Mononuclear cell (primary cell): ENCODE measurements around the gene NSL1. TPM values are rescaled to one million over a fixed set of nuclear protein-coding genes. Genes with fewer than 3 reads are reported as not detected.
"Not testable (repeated sequence)": the region's sequence is repeated elsewhere in the genome, so short reads cannot be mapped to it uniquely, and the experiment has no call there.

ENCODE experiments used
- H3K27me3 ChIP-seq: 2 replicates; pipeline ENCODE4 v1.6.0; 2011; ENCODE audit warnings: low read length, control low read depth; ENCODE audit not compliant: insufficient read depth
- H3K4me1 ChIP-seq: 2 replicates; pipeline ENCODE4 v1.5.1; 2011; ENCODE audit warnings: mild to moderate bottlenecking, low read length, control low read depth; ENCODE audit not compliant: insufficient read depth
- H3K4me3 ChIP-seq: 2 replicates; pipeline ENCODE4 v1.5.1; 2011; ENCODE audit warnings: mild to moderate bottlenecking, low read length, moderate library complexity
- H3K9me3 ChIP-seq: 2 replicates; pipeline ENCODE4 v1.5.1; 2011; ENCODE audit warnings: low read depth, mild to moderate bottlenecking, control low read depth, low read length
- total RNA-seq: library from RNA; depleted of rRNA; stranded (reverse); fragments of >200 nt; gene quantifications from one replicate; pipeline ENCODE4 v1.2.3, GENCODE V29; 2012

NSL1 gene
- total RNA-seq, 1 donor = 25.7 TPM

DNA sequence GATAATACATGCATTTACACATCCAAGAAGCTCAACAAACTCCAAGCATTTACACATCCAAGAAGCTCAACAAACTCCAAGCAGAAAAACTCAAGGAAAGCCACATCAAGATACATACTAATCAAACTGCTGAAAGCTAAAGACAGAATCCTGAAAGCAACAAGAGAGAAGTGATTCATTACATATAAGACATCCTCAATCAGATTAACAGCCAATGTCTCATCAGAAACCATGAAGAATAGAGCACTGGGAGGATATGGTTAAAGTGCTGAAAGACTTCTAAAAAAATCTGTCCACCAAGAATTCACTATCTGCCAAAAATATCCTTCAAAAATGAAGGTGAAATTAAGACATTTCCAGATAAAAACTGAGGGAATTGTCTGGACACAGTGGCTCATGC, 46.3 kb downstream of the NSL1 start:
- peaks cover 8% of the 10 kb centered on the region for H3K4me1 ChIP-seq
- no peak overlapping the region for H3K4me3 ChIP-seq

DNA sequence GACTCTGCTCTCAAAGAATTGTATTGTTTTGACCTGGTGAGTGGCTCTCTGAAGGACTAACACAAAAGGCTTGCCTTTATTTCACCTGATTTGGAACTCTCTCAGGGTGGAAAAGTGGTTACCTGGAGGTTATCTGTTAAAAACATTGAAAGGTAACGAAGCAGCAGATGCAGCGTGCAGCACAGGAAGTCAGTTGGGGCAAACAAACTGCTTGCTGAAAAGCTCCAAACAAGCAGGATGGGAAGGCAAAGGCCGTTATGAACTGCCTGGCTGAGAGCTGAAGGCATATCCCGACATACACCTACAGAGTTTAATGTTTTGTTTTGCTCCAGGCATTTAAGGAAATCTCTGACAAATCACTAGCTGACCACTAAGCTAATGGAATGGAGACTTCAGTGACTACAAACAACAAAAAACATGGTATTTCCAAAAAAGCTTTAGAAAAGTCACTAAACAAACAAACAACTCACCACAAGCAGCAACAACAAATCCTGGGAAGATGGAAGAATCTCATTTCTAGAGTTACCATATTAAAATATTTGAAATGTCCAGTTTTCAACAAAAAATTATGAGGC, 47.6 kb downstream of the NSL1 start:
- Histone ChIP-seq H3K27me3 (no peaks in the 10 kb centered on the region), H3K9me3 (no peaks in the 10 kb centered on the region), H3K4me3 (no peak overlapping the region), H3K4me1 (no peaks in the 10 kb centered on the region)

More for the DNA sequence above, 46.3 kb downstream of the NSL1 start:
- H3K9me3 ChIP-seq = no peaks in the 10 kb centered on the region
- H3K27me3 ChIP-seq = no peaks in the 10 kb centered on the region

DNA sequence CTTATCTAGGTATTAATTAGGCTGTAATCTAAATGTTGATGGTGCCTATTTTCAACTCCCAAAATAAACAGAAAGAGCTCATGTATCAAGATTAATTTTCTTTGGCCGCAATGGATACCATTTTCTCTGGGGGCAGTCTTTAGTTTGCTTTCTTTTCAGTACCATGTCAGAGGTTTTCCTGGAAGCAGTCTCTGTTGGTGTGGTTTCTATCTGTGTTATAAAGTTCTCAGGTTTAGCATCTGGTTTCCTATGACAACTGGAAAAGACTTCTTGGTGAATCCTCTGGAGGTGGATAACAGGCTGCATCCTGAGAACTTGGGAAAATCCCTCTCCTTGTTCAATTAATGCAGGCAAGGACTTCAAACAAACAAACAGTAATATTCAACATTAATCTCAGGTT, 53.2 kb downstream of the NSL1 start:
- H3K9me3 ChIP-seq = no peaks in the 10 kb centered on the region
- no peaks in the 10 kb centered on the region for H3K4me1 ChIP-seq
- no peaks in the 10 kb centered on the region for H3K27me3 ChIP-seq
- no peak overlapping the region for H3K4me3 ChIP-seq

GRCh38 chr1:212737559-212737958, 54.0 kb downstream of the NSL1 start:
- Histone ChIP-seq H3K4me1 (no peaks in the 10 kb centered on the region), H3K27me3 (no peaks in the 10 kb centered on the region)

DNA sequence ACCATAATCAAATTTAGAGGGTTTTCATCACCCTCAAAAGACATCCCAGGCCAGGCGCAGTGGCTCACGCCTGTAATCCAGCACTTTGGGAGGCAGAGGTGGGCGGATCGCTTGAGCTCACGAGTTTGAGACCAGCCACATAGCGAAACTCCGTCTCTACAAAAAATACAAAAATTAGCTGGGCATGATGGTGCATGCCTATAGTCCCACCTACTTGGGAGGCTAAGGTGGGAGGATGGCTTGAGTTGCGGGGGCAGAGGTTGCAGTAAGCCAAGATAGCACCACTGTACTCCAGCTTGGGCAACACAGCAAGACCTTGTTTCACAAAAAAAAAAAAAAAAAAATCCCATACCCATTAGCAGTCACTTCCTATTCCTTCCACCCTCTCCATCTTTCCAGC, 58.5 kb downstream of the NSL1 start:
- Histone ChIP-seq H3K9me3 (no peaks in the 10 kb centered on the region), H3K4me1 (no peaks in the 10 kb centered on the region), H3K27me3 (no peaks in the 10 kb centered on the region), H3K4me3 (no peak overlapping the region)

More at GRCh38 chr1:212737559-212737958, 54.0 kb downstream of the NSL1 start:
- Histone ChIP-seq H3K4me3 (no peak overlapping the region), H3K9me3 (no peaks in the 10 kb centered on the region)

DNA sequence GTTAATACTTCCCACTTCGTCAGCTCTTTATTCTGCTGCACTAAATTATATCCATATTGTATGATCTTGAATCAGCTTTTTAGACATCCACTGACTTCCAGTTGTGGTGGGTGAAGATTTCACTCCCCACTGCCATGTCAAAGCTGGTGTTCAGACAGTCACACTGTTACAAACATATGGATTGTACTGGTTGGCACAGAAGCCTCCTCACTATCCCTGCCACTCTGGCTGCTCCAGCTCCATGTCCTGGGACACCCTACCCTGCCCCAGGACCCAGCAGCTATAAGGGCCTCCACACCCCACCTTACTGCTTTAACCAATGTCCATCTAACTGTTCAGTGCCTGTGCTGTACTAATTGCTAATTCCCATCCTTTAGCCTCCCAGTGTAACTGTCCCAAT, 59.9 kb downstream of the NSL1 start:
- H3K4me3 ChIP-seq = no peak overlapping the region
- H3K4me1 ChIP-seq = no peaks in the 10 kb centered on the region
- H3K9me3 ChIP-seq = no peaks in the 10 kb centered on the region
- H3K27me3 ChIP-seq = no peaks in the 10 kb centered on the region

GRCh38 chr1:212728606-212729005, 63.0 kb downstream of the NSL1 start:
- H3K27me3 ChIP-seq = no peaks in the 10 kb centered on the region
- H3K4me1 ChIP-seq = no peaks in the 10 kb centered on the region
- no peak overlapping the region for H3K4me3 ChIP-seq
- H3K9me3 ChIP-seq = no peaks in the 10 kb centered on the region

- H3K4me3 ChIP-seq = no peak overlapping the region
- no peaks in the 10 kb centered on the region for H3K9me3 ChIP-seq
- H3K4me1 ChIP-seq = no peaks in the 10 kb centered on the region
- H3K27me3 ChIP-seq = no peaks in the 10 kb centered on the region
These were observed 64.0 kb downstream of the NSL1 start for GRCh38 chr1:212727386-212728181.

DNA sequence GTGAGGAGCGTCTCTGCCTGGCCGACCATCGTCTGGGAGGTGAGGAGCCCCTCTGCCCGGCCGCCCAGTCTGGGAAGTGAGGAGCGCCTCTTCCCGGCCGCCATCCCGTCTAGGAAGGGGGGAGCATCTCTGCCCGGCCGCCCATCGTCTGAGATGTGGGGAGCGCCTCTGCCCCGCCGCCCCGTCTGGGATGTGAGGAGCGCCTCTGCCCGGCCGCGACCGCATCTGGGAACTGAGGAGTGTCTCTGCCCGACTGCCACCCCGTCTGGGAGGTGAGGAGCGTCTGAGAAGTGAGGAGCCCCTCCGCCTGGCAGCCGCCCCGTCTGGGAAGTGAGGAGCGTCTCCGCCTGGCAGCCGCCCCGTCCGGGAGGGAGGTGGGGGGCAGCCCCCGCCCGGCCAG, 66.9 kb downstream of the NSL1 start:
- not testable (repeated sequence) for H3K9me3 ChIP-seq, H3K4me3 ChIP-seq, H3K27me3 ChIP-seq
- H3K4me1 ChIP-seq = peaks cover 10% of the 10 kb centered on the region

DNA sequence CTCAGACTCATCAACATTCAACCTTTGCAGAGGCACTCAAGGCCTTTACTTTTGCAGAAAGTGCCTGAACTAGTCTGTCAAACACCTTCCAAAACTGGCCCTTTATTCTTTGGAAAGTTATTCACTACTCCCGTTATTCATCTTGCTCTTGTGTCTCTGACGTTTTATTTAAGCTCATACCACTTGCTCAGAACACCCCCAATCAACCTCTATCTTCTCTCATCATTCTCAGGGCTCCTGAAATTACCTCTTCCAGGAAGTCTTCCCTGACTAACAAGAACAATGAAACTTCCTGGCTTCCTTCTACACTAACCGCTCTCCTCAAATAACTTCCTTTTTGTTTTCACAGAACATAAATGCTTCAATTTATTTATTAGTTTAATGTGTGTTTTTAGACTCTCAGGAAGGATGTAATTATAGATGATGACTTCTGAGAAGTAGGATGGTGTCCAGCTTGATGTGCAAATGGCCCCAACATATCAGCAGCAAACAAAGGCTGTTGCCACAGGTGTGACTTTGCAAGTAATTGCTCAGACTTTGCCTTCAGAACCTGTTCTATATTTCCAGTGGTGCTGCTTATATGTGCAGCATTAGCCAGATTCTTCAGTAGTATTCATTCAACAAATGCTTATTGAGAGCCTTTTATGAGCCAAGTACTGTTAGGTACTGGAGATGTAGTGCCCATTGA, 69.2 kb downstream of the NSL1 start:
- Histone ChIP-seq H3K9me3 (no peaks in the 10 kb centered on the region), H3K4me3 (no peak overlapping the region), H3K4me1 (peaks cover 10% of the 10 kb centered on the region), H3K27me3 (peaks cover 8% of the 10 kb centered on the region)

DNA sequence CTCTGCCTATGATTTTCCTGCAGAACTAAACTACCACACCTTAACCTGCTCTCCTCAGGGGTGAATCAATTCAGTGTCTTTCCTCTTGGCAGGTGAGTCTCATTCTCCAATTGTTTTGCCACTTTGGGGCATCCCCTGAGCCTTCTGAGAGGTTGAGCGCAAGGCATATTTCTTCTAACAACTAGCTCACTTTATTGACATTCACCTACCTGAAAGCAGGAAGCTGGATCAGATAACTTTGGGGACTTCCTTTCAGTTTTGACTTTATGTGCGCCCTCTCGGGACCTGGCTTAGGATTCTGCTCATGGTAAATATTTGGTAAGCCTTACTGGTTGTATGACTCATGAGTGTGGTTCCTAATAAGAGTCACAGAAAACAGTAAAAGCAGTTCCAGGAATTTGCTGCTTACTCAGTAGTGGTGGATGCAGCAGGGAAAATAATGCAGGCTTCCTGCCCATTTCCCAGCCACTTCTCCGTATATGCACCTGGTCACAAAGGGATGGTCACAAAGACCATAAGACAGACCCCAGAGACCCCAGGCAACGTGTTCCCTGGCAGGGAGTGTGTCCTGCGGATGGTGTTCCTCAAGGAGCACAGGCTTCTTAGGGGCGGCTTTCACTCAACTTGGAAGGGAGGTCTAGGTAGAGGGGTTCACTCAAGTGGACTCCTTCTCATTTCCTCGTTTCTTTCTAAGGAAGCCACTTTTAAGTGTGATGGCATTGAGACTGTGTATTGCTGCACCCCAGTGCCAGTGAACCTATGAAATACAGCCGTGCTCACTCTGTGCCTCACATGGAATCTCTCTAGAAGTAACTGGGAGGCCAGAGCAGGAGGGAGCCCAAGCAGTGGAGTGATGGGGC, 70.0 kb downstream of the NSL1 start:
- Histone ChIP-seq H3K4me3 (no peak overlapping the region), H3K4me1 (peaks cover 10% of the 10 kb centered on the region), H3K27me3 (peaks cover 8% of the 10 kb centered on the region), H3K9me3 (no peaks in the 10 kb centered on the region)

DNA sequence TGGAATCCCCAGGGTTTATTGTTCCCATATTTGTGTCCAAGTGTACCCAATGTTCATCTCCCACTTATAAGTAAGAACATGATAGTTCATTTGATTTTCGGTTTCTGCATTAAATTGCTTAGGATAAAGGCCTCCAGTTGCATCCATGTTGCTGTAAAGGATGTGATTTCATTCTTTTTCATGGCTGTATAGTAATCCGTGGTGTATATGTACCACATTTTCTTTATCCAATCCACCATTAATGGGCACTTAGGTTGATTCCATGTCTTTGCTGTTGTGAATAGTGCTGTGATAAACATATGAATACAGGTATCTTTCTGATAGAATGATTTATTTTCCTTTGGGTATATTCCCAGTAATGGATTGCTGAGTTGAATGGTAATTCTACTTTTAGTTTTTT, 71.9 kb downstream of the NSL1 start:
- H3K9me3 ChIP-seq = no peaks in the 10 kb centered on the region
- peaks cover 16% of the 10 kb centered on the region for H3K27me3 ChIP-seq
- peaks cover 10% of the 10 kb centered on the region for H3K4me1 ChIP-seq
- H3K4me3 ChIP-seq = no peak overlapping the region

- Histone ChIP-seq H3K27me3 (peaks cover 16% of the 10 kb centered on the region), H3K4me1 (peaks cover 10% of the 10 kb centered on the region), H3K9me3 (no peaks in the 10 kb centered on the region), H3K4me3 (no peak overlapping the region)
These were observed 73.1 kb downstream of the NSL1 start for GRCh38 chr1:212718499-212718898.

- Histone ChIP-seq H3K4me3 (no peak overlapping the region), H3K9me3 (no peaks in the 10 kb centered on the region), H3K4me1 (peaks cover 2% of the 10 kb centered on the region), H3K27me3 (peaks cover 16% of the 10 kb centered on the region)
These were observed 75.4 kb downstream of the NSL1 start for GRCh38 chr1:212716161-212716560.
